OCI-LY1 (cell line): ENCODE data around the gene UBL3.

Experiments
- EZH2 ChIP-seq: fragments of 200-600 bp; sonication (generic), shearing (Covaris generic); IDR thresholded peaks from 2 replicates; pipeline ENCODE4 v1.8.0; 2017; ENCODE audit warnings: borderline replicate concordance, mixed run types, mild to moderate bottlenecking, antibody characterized with exemption, low read length, moderate library complexity, mixed read lengths
- TF ChIP-seq, protein P1 (sequence below): fragments of 200-600 bp; sonication (generic), shearing (Covaris generic); IDR thresholded peaks from 2 replicates; pipeline ENCODE4 v1.5.1; 2017; ENCODE audit warnings: mild to moderate bottlenecking, antibody characterized with exemption, low read length, moderate library complexity, mixed read lengths

DNA sequence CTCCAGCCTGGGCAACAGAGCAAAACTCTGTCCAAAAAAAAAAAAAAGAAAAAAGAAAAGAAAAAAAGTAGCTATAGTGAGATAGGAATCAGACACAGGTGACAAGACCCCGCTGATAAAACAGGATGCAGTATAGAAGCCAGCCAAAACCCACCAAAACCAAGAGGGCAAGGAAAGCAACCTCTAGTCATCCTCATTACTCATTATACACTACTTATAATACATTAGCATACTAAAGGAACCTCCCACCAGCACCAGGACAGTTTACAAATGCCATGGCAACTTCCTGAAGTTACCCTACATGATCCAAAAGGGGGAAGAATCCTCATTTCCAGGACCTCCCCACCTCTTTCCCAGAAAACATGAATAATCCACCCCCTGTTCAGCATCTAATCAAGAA lies 35.6 kb upstream of the UBL3 start:
- TF ChIP-seq, protein P1, sequence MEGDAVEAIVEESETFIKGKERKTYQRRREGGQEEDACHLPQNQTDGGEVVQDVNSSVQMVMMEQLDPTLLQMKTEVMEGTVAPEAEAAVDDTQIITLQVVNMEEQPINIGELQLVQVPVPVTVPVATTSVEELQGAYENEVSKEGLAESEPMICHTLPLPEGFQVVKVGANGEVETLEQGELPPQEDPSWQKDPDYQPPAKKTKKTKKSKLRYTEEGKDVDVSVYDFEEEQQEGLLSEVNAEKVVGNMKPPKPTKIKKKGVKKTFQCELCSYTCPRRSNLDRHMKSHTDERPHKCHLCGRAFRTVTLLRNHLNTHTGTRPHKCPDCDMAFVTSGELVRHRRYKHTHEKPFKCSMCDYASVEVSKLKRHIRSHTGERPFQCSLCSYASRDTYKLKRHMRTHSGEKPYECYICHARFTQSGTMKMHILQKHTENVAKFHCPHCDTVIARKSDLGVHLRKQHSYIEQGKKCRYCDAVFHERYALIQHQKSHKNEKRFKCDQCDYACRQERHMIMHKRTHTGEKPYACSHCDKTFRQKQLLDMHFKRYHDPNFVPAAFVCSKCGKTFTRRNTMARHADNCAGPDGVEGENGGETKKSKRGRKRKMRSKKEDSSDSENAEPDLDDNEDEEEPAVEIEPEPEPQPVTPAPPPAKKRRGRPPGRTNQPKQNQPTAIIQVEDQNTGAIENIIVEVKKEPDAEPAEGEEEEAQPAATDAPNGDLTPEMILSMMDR, result no peak
- TF ChIP-seq EZH2, result no peak
